HG02678 (cell line): ENCODE measurements around the gene SOX6.
"Not testable (repeated sequence)": the region's sequence is repeated elsewhere in the genome, so short reads cannot be mapped to it uniquely, and the experiment has no call there.

Experiments
- ATAC-seq: cut with Tn5 transposase; IDR thresholded peaks from one replicate; pipeline ENCODE4 v1.9.1; 2021; ENCODE audit warnings: mild to moderate bottlenecking, moderate library complexity; ENCODE audit not compliant: unreplicated experiment

The SOX6 gene

GRCh38 chr11:16111690-16112089 is 244.7 kb downstream of the SOX6 start:
- ATAC-seq, result no peak

- ATAC-seq, result no peak
Measured at GRCh38 chr11:16110886-16111285, 245.5 kb downstream of the SOX6 start.

GRCh38 chr11:16099343-16099900 is 256.9 kb downstream of the SOX6 start:
- no peak for ATAC-seq

GRCh38 chr11:16098526-16099205 is 257.7 kb downstream of the SOX6 start:
- no peak for ATAC-seq

- ATAC-seq, result no peak
Measured at GRCh38 chr11:16097543-16097942, 258.8 kb downstream of the SOX6 start.

- ATAC-seq, result no peak
Measured at GRCh38 chr11:16096336-16096735, 260.0 kb downstream of the SOX6 start.

- ATAC-seq, result no peak
Measured at GRCh38 chr11:16095756-16096155, 260.6 kb downstream of the SOX6 start.

- ATAC-seq, result no peak
Measured at GRCh38 chr11:16093889-16094653, 262.3 kb downstream of the SOX6 start.

GRCh38 chr11:16091862-16092261 is 264.5 kb downstream of the SOX6 start:
- no peak for ATAC-seq

- ATAC-seq, result no peak
Measured at GRCh38 chr11:16089481-16089880, 266.9 kb downstream of the SOX6 start.

- ATAC-seq, result no peak
Measured at GRCh38 chr11:16088774-16089173, 267.6 kb downstream of the SOX6 start.

- no peak for ATAC-seq
Measured at GRCh38 chr11:16087886-16088285, 268.5 kb downstream of the SOX6 start.

GRCh38 chr11:16086229-16086819 is 270.0 kb downstream of the SOX6 start:
- ATAC-seq, result no peak

GRCh38 chr11:16082095-16083055 is 274.0 kb downstream of the SOX6 start:
- ATAC-seq, result no peak

- no peak for ATAC-seq
Measured at GRCh38 chr11:16081382-16082094, 274.8 kb downstream of the SOX6 start.

- no peak for ATAC-seq
Measured at GRCh38 chr11:16080688-16081381, 275.5 kb downstream of the SOX6 start.

GRCh38 chr11:16078936-16079335 is 277.4 kb downstream of the SOX6 start:
- no peak for ATAC-seq

GRCh38 chr11:16070573-16070972 is 285.8 kb downstream of the SOX6 start:
- no peak for ATAC-seq

GRCh38 chr11:16067268-16067667 is 289.1 kb downstream of the SOX6 start:
- not testable (repeated sequence) for ATAC-seq
